Measurements from ENCODE around the gene EMC8.
"Not testable (repeated sequence)": the region's sequence is repeated elsewhere in the genome, so short reads cannot be mapped to it uniquely, and the experiment has no call there.

The EMC8 gene

GRCh38 chr16:85799497-85800320, at the start of gene EMC8, which contains the start of gene COX4I1:
Gene EMC8 (minus strand): TSS chr16:85799544. CDS start chr16:85799295, 249 bp downstream.
Gene COX4I1 (plus strand): TSS chr16:85799695. CDS start chr16:85801206, 1,511 bp downstream.
- peak; percentile 95 for DNase-seq (ENCODE audit: low spot score)

GRCh38 chr16:85848986-85849385, 49.6 kb upstream of the EMC8 start:
- DNase-seq (ENCODE audit: low spot score) = no peak

GRCh38 chr16:85847681-85848601, 48.6 kb upstream of the EMC8 start:
- no peak for DNase-seq (ENCODE audit: low spot score)

- no peak for DNase-seq (ENCODE audit: low spot score)
These were observed 47.7 kb upstream of the EMC8 start for GRCh38 chr16:85847036-85847435.

- DNase-seq (ENCODE audit: low spot score) = no peak
These were observed 47.1 kb upstream of the EMC8 start for GRCh38 chr16:85846461-85846860.

- no peak for DNase-seq (ENCODE audit: low spot score)
These were observed 45.9 kb upstream of the EMC8 start for GRCh38 chr16:85845266-85845665.

- no peak for DNase-seq (ENCODE audit: low spot score)
These were observed 45.4 kb upstream of the EMC8 start for GRCh38 chr16:85844786-85845185.

- DNase-seq (ENCODE audit: low spot score) = no peak
These were observed 44.8 kb upstream of the EMC8 start for GRCh38 chr16:85844169-85844481.

- DNase-seq (ENCODE audit: low spot score) = no peak
These were observed 44.3 kb upstream of the EMC8 start for GRCh38 chr16:85843471-85844168.

GRCh38 chr16:85842848-85843247, 43.5 kb upstream of the EMC8 start:
- no peak for DNase-seq (ENCODE audit: low spot score)

GRCh38 chr16:85842435-85842834, 43.1 kb upstream of the EMC8 start:
- DNase-seq (ENCODE audit: low spot score) = no peak

GRCh38 chr16:85840801-85841200, 41.5 kb upstream of the EMC8 start:
- DNase-seq (ENCODE audit: low spot score) = no peak

GRCh38 chr16:85840395-85840794, 41.1 kb upstream of the EMC8 start:
- DNase-seq (ENCODE audit: low spot score) = no peak

GRCh38 chr16:85839681-85840240, 40.4 kb upstream of the EMC8 start:
- no peak for DNase-seq (ENCODE audit: low spot score)

GRCh38 chr16:85838876-85839585, 39.7 kb upstream of the EMC8 start:
- DNase-seq (ENCODE audit: low spot score) = no peak

GRCh38 chr16:85838381-85838780, 39.0 kb upstream of the EMC8 start:
- no peak for DNase-seq (ENCODE audit: low spot score)

- DNase-seq (ENCODE audit: low spot score) = not testable (repeated sequence)
These were observed 38.3 kb upstream of the EMC8 start for GRCh38 chr16:85837654-85838053.

GRCh38 chr16:85836706-85837582, 37.6 kb upstream of the EMC8 start:
- DNase-seq (ENCODE audit: low spot score) = no peak

GRCh38 chr16:85835956-85836705, 36.8 kb upstream of the EMC8 start:
- no peak for DNase-seq (ENCODE audit: low spot score)

Data from activated CD4-positive, alpha-beta T cell treated with anti-CD3 and anti-CD28 coated beads, Interleukin-2, Interleukin-4, amounts not matched to agents 100 ng/mL and 50 ng/mL, durations not matched to agents 16 hours and 8 hours (primary cell).